DOHH2 (cell line): ENCODE results near the gene KIR3DL2.

Source experiments
- H3F3A ChIP-seq: fragments of 200-600 bp; sonication (generic), shearing (Covaris generic); 2 replicates; pipeline ENCODE4 v1.6.0; 2016; ENCODE audit warnings: antibody characterized with exemption, mild to moderate bottlenecking; ENCODE audit not compliant: control insufficient read depth, insufficient read depth
- H3K27ac ChIP-seq: fragments of 200-600 bp; sonication (generic); 2 replicates; pipeline ENCODE4 v1.5.1; 2014; ENCODE audit warnings: low read depth, mild to moderate bottlenecking, low read length, moderate library complexity
- H3K27me3 ChIP-seq: fragments of 200-600 bp; sonication (generic); 2 replicates; pipeline ENCODE4 v1.6.1; 2014; ENCODE audit warnings: mild to moderate bottlenecking, low read length, mixed read lengths; ENCODE audit not compliant: control insufficient read depth
- H3K36me3 ChIP-seq: fragments of 200-600 bp; sonication (generic); 2 replicates; pipeline ENCODE4 v1.6.1; 2014; ENCODE audit warnings: mild to moderate bottlenecking, low read length, moderate library complexity, mixed read lengths; ENCODE audit not compliant: control insufficient read depth
- H3K4me1 ChIP-seq: fragments of 200-600 bp; sonication (generic); 2 replicates; pipeline ENCODE4 v1.6.1; 2014; ENCODE audit warnings: mild to moderate bottlenecking, low read length, mixed read lengths; ENCODE audit not compliant: control insufficient read depth
- H3K4me2 ChIP-seq: fragments of 200-600 bp; sonication (generic); 2 replicates; pipeline ENCODE4 v1.6.0; 2014; ENCODE audit warnings: mild to moderate bottlenecking, low read length, moderate library complexity
- H3K4me3 ChIP-seq: fragments of 200-600 bp; sonication (generic); 2 replicates; pipeline ENCODE4 v1.5.1; 2014; ENCODE audit warnings: mild to moderate bottlenecking, low read length, mixed read lengths
- H3K79me2 ChIP-seq: fragments of 200-600 bp; sonication (generic); 2 replicates; pipeline ENCODE4 v1.6.1; 2014; ENCODE audit warnings: mild to moderate bottlenecking, low read length, mixed read lengths; ENCODE audit not compliant: control insufficient read depth
- H3K9me2 ChIP-seq: fragments of 200-600 bp; sonication (generic); replicated peaks from 2 replicates; pipeline ENCODE4 v1.6.1; 2014; ENCODE audit warnings: mild to moderate bottlenecking, low read length, mixed read lengths; ENCODE audit not compliant: control insufficient read depth
- H3K9me3 ChIP-seq: fragments of 200-600 bp; sonication (generic); 2 replicates; pipeline ENCODE4 v1.6.1; 2014; ENCODE audit warnings: antibody characterized with exemption, low read length, mixed read lengths; ENCODE audit not compliant: control insufficient read depth, insufficient read depth
- H4K20me1 ChIP-seq: fragments of 200-600 bp; sonication (generic); 2 replicates; pipeline ENCODE4 v1.6.0; 2014; ENCODE audit warnings: low read depth, mild to moderate bottlenecking, antibody characterized with exemption, low read length, moderate library complexity; ENCODE audit not compliant: control insufficient read depth, insufficient read depth
- EZH2phosphoT487 ChIP-seq: fragments of 200-600 bp; sonication (generic); IDR thresholded peaks from 2 replicates; pipeline ENCODE4 v1.6.1; 2017; ENCODE audit warnings: borderline replicate concordance, mild to moderate bottlenecking, antibody characterized with exemption, low read length, moderate library complexity, mixed read lengths
- TF ChIP-seq, protein P1 (sequence below): fragments of 200-600 bp; sonication (generic); IDR thresholded peaks from one replicate; pipeline ENCODE4 v1.5.1; 2014; ENCODE audit warnings: antibody characterized with exemption, mild to moderate bottlenecking, low read depth, low read length; ENCODE audit not compliant: poor library complexity, severe bottlenecking

The KIR3DL2 gene

DNA sequence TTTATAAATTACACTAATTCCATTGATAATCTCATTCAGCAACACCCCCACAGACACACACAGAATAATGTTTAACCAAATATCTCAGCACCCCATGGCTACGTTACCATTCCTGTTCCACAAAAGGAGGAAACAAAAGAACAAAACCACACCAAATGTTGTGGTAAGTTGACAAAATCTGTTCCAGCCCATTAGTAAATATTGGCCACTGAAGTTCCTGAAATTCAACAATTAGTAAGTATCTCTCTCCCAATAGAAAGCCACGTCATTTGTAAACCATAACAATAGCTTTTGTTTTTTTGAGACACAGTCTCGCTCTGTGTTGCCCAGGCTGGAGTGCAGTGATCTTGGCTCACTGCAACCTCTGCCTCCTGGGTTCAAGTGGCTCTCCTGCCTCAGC, 21.5 kb downstream of the KIR3DL2 start:
- H3K4me1 ChIP-seq, result peaks cover 32% of the 10 kb centered on the region
- no peak overlapping the region for H3K4me3 ChIP-seq
- no peak overlapping the region for H3K27ac ChIP-seq
- H3F3A ChIP-seq, result no peaks in the 10 kb centered on the region
- H3K27me3 ChIP-seq, result no peaks in the 10 kb centered on the region
- H3K9me2 ChIP-seq, result no peaks in the 10 kb centered on the region
- no peaks in the 10 kb centered on the region for H3K9me3 ChIP-seq
- H3K79me2 ChIP-seq, result no peaks in the 10 kb centered on the region
- no peak overlapping the region for H3K4me2 ChIP-seq
- TF ChIP-seq, protein P1, sequence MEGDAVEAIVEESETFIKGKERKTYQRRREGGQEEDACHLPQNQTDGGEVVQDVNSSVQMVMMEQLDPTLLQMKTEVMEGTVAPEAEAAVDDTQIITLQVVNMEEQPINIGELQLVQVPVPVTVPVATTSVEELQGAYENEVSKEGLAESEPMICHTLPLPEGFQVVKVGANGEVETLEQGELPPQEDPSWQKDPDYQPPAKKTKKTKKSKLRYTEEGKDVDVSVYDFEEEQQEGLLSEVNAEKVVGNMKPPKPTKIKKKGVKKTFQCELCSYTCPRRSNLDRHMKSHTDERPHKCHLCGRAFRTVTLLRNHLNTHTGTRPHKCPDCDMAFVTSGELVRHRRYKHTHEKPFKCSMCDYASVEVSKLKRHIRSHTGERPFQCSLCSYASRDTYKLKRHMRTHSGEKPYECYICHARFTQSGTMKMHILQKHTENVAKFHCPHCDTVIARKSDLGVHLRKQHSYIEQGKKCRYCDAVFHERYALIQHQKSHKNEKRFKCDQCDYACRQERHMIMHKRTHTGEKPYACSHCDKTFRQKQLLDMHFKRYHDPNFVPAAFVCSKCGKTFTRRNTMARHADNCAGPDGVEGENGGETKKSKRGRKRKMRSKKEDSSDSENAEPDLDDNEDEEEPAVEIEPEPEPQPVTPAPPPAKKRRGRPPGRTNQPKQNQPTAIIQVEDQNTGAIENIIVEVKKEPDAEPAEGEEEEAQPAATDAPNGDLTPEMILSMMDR, result no peak
- no peak for TF ChIP-seq EZH2phosphoT487
- H3K36me3 ChIP-seq, result no peaks in the 10 kb centered on the region
- H4K20me1 ChIP-seq, result no peaks in the 10 kb centered on the region

DNA sequence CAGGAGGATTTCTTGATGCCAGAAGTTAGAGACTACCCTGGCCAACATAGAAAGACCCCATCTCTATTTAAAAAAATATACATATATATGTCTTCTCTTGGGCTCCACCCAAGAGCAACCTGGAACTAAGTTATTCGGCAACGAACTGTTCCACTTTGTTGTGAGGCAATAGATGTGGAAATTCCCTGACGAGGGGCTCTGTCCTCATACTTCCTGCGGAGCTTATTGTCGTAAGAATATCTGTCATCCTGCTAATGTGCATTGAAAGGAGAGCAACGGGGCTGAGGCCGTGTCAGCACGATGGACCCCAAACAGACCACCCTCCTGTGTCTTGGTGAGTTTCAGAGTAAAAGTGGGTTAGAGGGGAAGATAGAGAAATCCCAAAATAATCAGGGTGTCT, 23.7 kb downstream of the KIR3DL2 start, which contains the start of gene FCAR:
Gene FCAR, plus strand, starts transcription at position 246 of the 400 bp plus-strand sequence. Its CDS starts 55 bp downstream, at position 301.
- no peaks in the 10 kb centered on the region for H3K36me3 ChIP-seq
- no peaks in the 10 kb centered on the region for H4K20me1 ChIP-seq
- H3K4me3 ChIP-seq, result no peak within 1 kb of the TSS
- TF ChIP-seq EZH2phosphoT487, result no peak
- TF ChIP-seq, protein P1, result no peak
- H3F3A ChIP-seq, result no peaks in the 10 kb centered on the region
- H3K9me2 ChIP-seq, result no peaks in the 10 kb centered on the region
- H3K27me3 ChIP-seq, result no peaks in the 10 kb centered on the region
- H3K9me3 ChIP-seq, result no peaks in the 10 kb centered on the region
- H3K4me2 ChIP-seq, result no peak within 1 kb of the TSS
- H3K4me1 ChIP-seq, result peaks cover 13% of the 10 kb centered on the region
- no peaks in the 10 kb centered on the region for H3K79me2 ChIP-seq
- H3K27ac ChIP-seq, result no peak within 1 kb of the TSS

DNA sequence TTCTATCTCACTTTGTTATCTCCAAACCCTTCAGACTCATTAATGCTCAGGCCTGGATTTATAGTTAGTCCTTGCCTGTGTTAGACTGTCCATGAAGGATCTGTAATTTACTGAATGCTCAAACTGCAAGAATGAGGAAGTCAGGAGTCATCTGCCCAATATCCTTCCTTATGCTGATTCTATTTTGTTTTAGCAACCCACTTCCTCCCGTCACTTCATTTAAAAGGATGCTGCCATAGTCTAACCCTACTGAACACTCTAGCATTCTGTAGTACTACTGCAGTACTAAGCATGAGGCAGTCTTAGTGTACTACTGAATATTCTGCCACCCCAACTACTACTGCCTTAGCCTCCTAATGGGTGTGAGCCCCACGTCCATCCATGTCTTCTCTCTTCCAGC, 25.3 kb downstream of the KIR3DL2 start:
- no peak for TF ChIP-seq EZH2phosphoT487
- TF ChIP-seq, protein P1, result no peak
- peaks cover 13% of the 10 kb centered on the region for H3K4me1 ChIP-seq
- H3K79me2 ChIP-seq, result no peaks in the 10 kb centered on the region
- no peak overlapping the region for H3K4me3 ChIP-seq
- no peaks in the 10 kb centered on the region for H3F3A ChIP-seq
- no peaks in the 10 kb centered on the region for H3K36me3 ChIP-seq
- H3K9me3 ChIP-seq, result no peaks in the 10 kb centered on the region
- H3K4me2 ChIP-seq, result peak overlapping the region; percentile 29
- no peaks in the 10 kb centered on the region for H4K20me1 ChIP-seq
- no peaks in the 10 kb centered on the region for H3K9me2 ChIP-seq
- no peak overlapping the region for H3K27ac ChIP-seq
- H3K27me3 ChIP-seq, result no peaks in the 10 kb centered on the region
